ENCODE measurements around the gene ECEL1.

Gene ECEL1

DNA sequence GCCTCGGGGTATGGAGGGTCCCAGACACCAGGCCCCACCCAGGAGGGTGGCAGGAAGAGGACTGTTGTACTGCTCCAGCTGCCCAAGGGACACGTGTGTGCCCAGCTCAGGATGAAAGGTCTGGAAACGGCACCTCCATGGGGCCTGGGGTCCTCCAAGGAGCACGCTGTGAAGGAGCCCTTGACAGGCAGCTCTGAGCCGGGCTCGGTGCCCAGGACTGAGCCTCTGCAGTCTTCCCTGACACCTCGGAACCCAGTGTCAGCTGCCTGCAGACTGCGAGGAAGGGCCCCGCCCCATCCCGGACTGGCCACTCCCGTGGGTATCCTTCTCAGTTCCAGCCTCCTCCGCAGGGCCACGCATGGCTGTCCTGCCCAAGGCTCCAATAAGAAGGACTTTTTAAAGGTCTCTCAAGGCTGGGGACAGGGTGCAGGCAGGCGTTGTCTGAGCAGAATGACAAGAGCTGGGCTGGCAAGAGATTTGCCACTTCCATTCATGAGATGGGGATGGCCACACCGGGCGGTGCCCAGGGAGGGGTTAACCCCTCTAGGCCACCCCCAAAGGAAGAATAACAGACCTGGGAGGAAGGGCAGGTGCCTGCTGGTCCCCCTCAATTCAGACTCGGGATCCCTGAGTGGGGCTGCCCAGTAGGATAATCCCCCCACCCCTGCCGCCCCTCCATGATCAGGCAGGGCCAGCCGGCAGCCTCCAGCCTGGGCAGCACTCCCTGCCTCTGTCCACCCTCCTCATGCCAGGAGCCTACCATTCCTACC is 8.9 kb downstream of the ECEL1 start:
- no peaks in the 10 kb centered on the region for H3K9me3 Mint-ChIP-seq
- peaks cover 41 to 44% of the 10 kb centered on the region in 2 donors for H3K27me3 Mint-ChIP-seq
- no peak overlapping the region for H3K27ac Mint-ChIP-seq
- no peak for DNase-seq
- ATAC-seq (replicated peaks): no peak
- no peaks in the 10 kb centered on the region for H3K4me1 Mint-ChIP-seq
- H3K4me3 Mint-ChIP-seq: no peak overlapping the region
- no peaks in the 10 kb centered on the region for H3K36me3 Mint-ChIP-seq

GRCh38 chr2:232477751-232478510 is 9.7 kb downstream of the ECEL1 start:
- no peak overlapping the region for H3K27ac Mint-ChIP-seq
- DNase-seq: no peak
- H3K9me3 Mint-ChIP-seq: peaks cover 1 to 2% of the 10 kb centered on the region in 2 donors
- H3K4me3 Mint-ChIP-seq: no peak overlapping the region
- ATAC-seq (replicated peaks): no peak
- peaks cover 43 to 49% of the 10 kb centered on the region in 2 donors for H3K27me3 Mint-ChIP-seq
- H3K36me3 Mint-ChIP-seq: no peaks in the 10 kb centered on the region
- H3K4me1 Mint-ChIP-seq: no peaks in the 10 kb centered on the region

GRCh38 chr2:232476791-232477190 is 10.8 kb downstream of the ECEL1 start:
- Mint-ChIP-seq H3K36me3 (no peaks in the 10 kb centered on the region), H3K27ac (no peak overlapping the region), H3K9me3 (peaks cover 10 to 11% of the 10 kb centered on the region in 2 donors), H3K4me3 (no peak overlapping the region), H3K27me3 (peaks cover 44 to 51% of the 10 kb centered on the region in 2 donors), H3K4me1 (no peaks in the 10 kb centered on the region)
- ATAC-seq (replicated peaks) (no peak), DNase-seq (no peak)

GRCh38 chr2:232476045-232476444 is 11.6 kb downstream of the ECEL1 start:
- DNase-seq (no peak), ATAC-seq (replicated peaks) (no peak)

GRCh38 chr2:232473467-232473890 is 14.2 kb downstream of the ECEL1 start:
- peaks cover 39 to 47% of the 10 kb centered on the region in 2 donors for H3K27me3 Mint-ChIP-seq
- no peak for ATAC-seq (replicated peaks)
- H3K36me3 Mint-ChIP-seq: no peaks in the 10 kb centered on the region
- H3K27ac Mint-ChIP-seq: no peak overlapping the region
- H3K4me3 Mint-ChIP-seq: no peak overlapping the region
- H3K4me1 Mint-ChIP-seq: no peaks in the 10 kb centered on the region
- peaks cover 12 to 16% of the 10 kb centered on the region in 2 donors for H3K9me3 Mint-ChIP-seq
- no peak for DNase-seq

More at GRCh38 chr2:232476045-232476444, 11.6 kb downstream of the ECEL1 start:
- H3K36me3 Mint-ChIP-seq: no peaks in the 10 kb centered on the region
- peaks cover 45 to 50% of the 10 kb centered on the region in 2 donors for H3K27me3 Mint-ChIP-seq
- H3K9me3 Mint-ChIP-seq: peaks cover 12 to 16% of the 10 kb centered on the region in 2 donors
- no peaks in the 10 kb centered on the region for H3K4me1 Mint-ChIP-seq
- H3K27ac Mint-ChIP-seq: no peak overlapping the region
- no peak overlapping the region for H3K4me3 Mint-ChIP-seq

GRCh38 chr2:232466221-232466620 is 21.4 kb downstream of the ECEL1 start:
- H3K27me3 Mint-ChIP-seq: peaks cover under 1 to 12% of the 10 kb centered on the region in 2 donors
- ATAC-seq (replicated peaks) (no peak), DNase-seq (no peak)
- no peak overlapping the region for H3K27ac Mint-ChIP-seq
- no peaks in the 10 kb centered on the region for H3K36me3 Mint-ChIP-seq
- no peak overlapping the region for H3K4me3 Mint-ChIP-seq
- H3K9me3 Mint-ChIP-seq: no peaks in the 10 kb centered on the region
- H3K4me1 Mint-ChIP-seq: peaks cover 0 to 6% of the 10 kb centered on the region in 2 donors

GRCh38 chr2:232465061-232465460 is 22.6 kb downstream of the ECEL1 start:
- no peak for DNase-seq
- peaks cover 0 to 6% of the 10 kb centered on the region in 2 donors for H3K4me1 Mint-ChIP-seq

GRCh38 chr2:232464544-232464885 is 23.1 kb downstream of the ECEL1 start:
- no peak for DNase-seq
- Mint-ChIP-seq H3K4me3 (no peak overlapping the region), H3K27ac (no peak overlapping the region), H3K4me1 (peaks cover 0 to 6% of the 10 kb centered on the region in 2 donors), H3K27me3 (peaks cover 9 to 17% of the 10 kb centered on the region in 2 donors), H3K36me3 (no peaks in the 10 kb centered on the region), H3K9me3 (no peaks in the 10 kb centered on the region)
- ATAC-seq (replicated peaks): no peak

More at GRCh38 chr2:232465061-232465460, 22.6 kb downstream of the ECEL1 start:
- H3K36me3 Mint-ChIP-seq: no peaks in the 10 kb centered on the region
- no peak for ATAC-seq (replicated peaks)
- H3K4me3 Mint-ChIP-seq: no peak overlapping the region
- H3K9me3 Mint-ChIP-seq: no peaks in the 10 kb centered on the region
- no peak overlapping the region for H3K27ac Mint-ChIP-seq
- peaks cover 3 to 11% of the 10 kb centered on the region in 2 donors for H3K27me3 Mint-ChIP-seq

- no peak for ATAC-seq (replicated peaks)
- H3K27ac Mint-ChIP-seq: no peak overlapping the region
- DNase-seq: no peak
- H3K27me3 Mint-ChIP-seq: peaks cover 14 to 23% of the 10 kb centered on the region in 2 donors
- no peaks in the 10 kb centered on the region for H3K36me3 Mint-ChIP-seq
- H3K4me1 Mint-ChIP-seq: peaks cover 0 to 6% of the 10 kb centered on the region in 2 donors
- H3K4me3 Mint-ChIP-seq: no peak overlapping the region
- no peaks in the 10 kb centered on the region for H3K9me3 Mint-ChIP-seq
These were observed 23.7 kb downstream of the ECEL1 start for GRCh38 chr2:232463701-232464543.

- H3K9me3 Mint-ChIP-seq: no peaks in the 10 kb centered on the region
- H3K4me1 Mint-ChIP-seq: no peaks in the 10 kb centered on the region
- no peak overlapping the region for H3K4me3 Mint-ChIP-seq
- H3K27ac Mint-ChIP-seq: no peak overlapping the region
- H3K36me3 Mint-ChIP-seq: no peaks in the 10 kb centered on the region
- H3K27me3 Mint-ChIP-seq: peaks cover 41 to 48% of the 10 kb centered on the region in 2 donors
- DNase-seq (no peak), ATAC-seq (replicated peaks) (no peak)
These were observed 27.5 kb downstream of the ECEL1 start for GRCh38 chr2:232460171-232460570.

GRCh38 chr2:232459419-232460035 is 28.1 kb downstream of the ECEL1 start:
- Mint-ChIP-seq H3K4me3 (no peak overlapping the region), H3K27me3 (peaks cover 44 to 53% of the 10 kb centered on the region in 2 donors), H3K9me3 (no peaks in the 10 kb centered on the region), H3K4me1 (no peaks in the 10 kb centered on the region), H3K36me3 (no peaks in the 10 kb centered on the region), H3K27ac (no peak overlapping the region)
- no peak for DNase-seq
- ATAC-seq (replicated peaks): no peak

DNA sequence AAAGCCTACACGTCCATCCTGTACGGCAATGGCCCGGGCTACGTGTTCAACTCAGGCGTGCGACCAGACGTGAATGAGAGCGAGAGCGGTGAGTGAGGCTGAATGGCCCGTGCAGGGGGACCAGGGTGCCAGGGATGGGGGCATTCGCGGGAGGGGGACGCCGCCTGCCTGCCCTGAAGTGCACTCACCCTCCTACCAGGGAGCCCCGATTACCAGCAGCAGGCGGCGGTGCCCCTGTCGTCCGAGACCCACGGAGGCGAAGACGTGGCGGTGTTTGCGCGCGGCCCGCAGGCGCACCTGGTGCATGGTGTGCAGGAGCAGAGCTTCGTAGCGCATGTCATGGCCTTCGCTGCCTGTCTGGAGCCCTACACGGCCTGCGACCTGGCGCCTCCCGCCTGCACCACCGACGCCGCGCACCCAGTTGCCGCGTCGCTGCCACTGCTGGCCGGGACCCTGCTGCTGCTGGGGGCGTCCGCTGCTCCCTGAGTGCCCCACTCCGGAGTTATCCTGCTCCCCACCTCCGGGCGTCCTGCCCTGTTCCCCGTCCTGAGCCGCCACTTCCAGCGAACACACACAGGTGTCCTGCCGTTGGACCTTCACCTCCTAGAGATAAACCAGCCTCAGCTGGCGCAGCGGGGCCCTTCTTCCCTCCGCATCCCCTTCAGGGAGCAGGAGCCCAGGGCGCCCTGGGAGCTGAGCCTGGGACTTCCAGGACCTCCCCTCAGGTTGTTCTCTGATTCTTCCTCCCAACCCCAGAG is 28.8 kb downstream of the ECEL1 start:
- no peak overlapping the region for H3K27ac Mint-ChIP-seq
- peaks cover 44 to 53% of the 10 kb centered on the region in 2 donors for H3K27me3 Mint-ChIP-seq
- ATAC-seq (replicated peaks): no peak
- no peaks in the 10 kb centered on the region for H3K9me3 Mint-ChIP-seq
- no peaks in the 10 kb centered on the region for H3K36me3 Mint-ChIP-seq
- no peak overlapping the region for H3K4me3 Mint-ChIP-seq
- H3K4me1 Mint-ChIP-seq: no peaks in the 10 kb centered on the region
- no peak for DNase-seq

DNA sequence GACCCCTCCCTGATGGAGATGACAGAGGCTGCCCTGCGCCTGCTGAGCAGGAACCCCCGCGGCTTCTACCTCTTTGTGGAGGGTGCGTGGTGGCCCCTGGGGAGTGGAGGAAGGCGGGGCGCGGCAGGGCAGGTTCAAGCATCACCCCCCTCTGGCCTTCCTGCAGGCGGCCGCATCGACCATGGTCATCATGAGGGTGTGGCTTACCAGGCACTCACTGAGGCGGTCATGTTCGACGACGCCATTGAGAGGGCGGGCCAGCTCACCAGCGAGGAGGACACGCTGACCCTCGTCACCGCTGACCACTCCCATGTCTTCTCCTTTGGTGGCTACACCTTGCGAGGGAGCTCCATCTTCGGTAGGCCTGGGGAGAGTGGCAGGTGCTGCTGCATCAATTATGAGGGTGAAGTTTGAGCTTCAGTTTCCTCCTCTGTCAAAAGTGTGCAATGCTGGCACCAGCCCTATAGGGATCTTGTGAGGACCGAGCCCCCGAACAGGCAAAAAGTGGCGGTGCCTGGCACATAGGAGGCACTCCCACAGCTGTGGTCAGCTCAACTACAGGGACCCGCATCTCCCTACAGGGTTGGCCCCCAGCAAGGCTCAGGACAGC is 29.5 kb downstream of the ECEL1 start:
- no peak overlapping the region for H3K4me3 Mint-ChIP-seq
- H3K4me1 Mint-ChIP-seq: no peaks in the 10 kb centered on the region
- H3K9me3 Mint-ChIP-seq: no peaks in the 10 kb centered on the region
- ATAC-seq (replicated peaks) (no peak), DNase-seq (no peak)
- peaks cover 44 to 53% of the 10 kb centered on the region in 2 donors for H3K27me3 Mint-ChIP-seq
- no peak overlapping the region for H3K27ac Mint-ChIP-seq
- H3K36me3 Mint-ChIP-seq: no peaks in the 10 kb centered on the region

Data from stimulated activated naive B cell treated with anti-CD40 and anti-IgM and Interleukin-4, amounts not matched to agents 10 μg/mL and 1 μg/mL and 100 μg/mL, for 72 hours (primary cell).